ENCODE measurements around the gene RESP18.
"Not testable (repeated sequence)": the region's sequence is repeated elsewhere in the genome, so short reads cannot be mapped to it uniquely, and the experiment has no call there.

Gene RESP18

GRCh38 chr2:219291394-219291793, 41.1 kb downstream of the RESP18 start:
- no peak for DNase-seq

GRCh38 chr2:219290381-219291171, 42.0 kb downstream of the RESP18 start:
- DNase-seq = no peak

GRCh38 chr2:219289537-219290361, 42.8 kb downstream of the RESP18 start:
- DNase-seq = peak; percentile 31 to 47 (median 46)

GRCh38 chr2:219289195-219289536, 43.4 kb downstream of the RESP18 start:
- no peak for DNase-seq

- DNase-seq = no peak
Observed at GRCh38 chr2:219287580-219288265, 44.8 kb downstream of the RESP18 start.

- not testable (repeated sequence) for DNase-seq
Observed at GRCh38 chr2:219287116-219287440, 45.5 kb downstream of the RESP18 start.

GRCh38 chr2:219286436-219287115, 46.0 kb downstream of the RESP18 start:
- no peak for DNase-seq

- no peak for DNase-seq
Observed at GRCh38 chr2:219285894-219286425, 46.6 kb downstream of the RESP18 start.

GRCh38 chr2:219285373-219285735, 47.2 kb downstream of the RESP18 start:
- no peak for DNase-seq

GRCh38 chr2:219284501-219285372, 47.8 kb downstream of the RESP18 start:
- no peak for DNase-seq

GRCh38 chr2:219282943-219283581, 49.5 kb downstream of the RESP18 start:
- DNase-seq = no peak

GRCh38 chr2:219282375-219282774, 50.2 kb downstream of the RESP18 start:
- no peak for DNase-seq

- no peak for DNase-seq
Observed at GRCh38 chr2:219281588-219281987, 51.0 kb downstream of the RESP18 start.

GRCh38 chr2:219280651-219281050, 51.9 kb downstream of the RESP18 start:
- DNase-seq = no peak

- DNase-seq = no peak
Observed at GRCh38 chr2:219279916-219280516, 52.5 kb downstream of the RESP18 start.

GRCh38 chr2:219279151-219279915, 53.2 kb downstream of the RESP18 start, which contains the start of gene DNAJB2:
Gene DNAJB2, plus strand, starts transcription at chr2:219279366. Its CDS starts 468 bp downstream, at chr2:219279834.
- DNase-seq = peak; percentile 100

GRCh38 chr2:219278655-219279150, 53.8 kb downstream of the RESP18 start:
- no peak for DNase-seq

- DNase-seq = peak; percentile 71 to 77 (median 76)
Observed at GRCh38 chr2:219277703-219278654, 54.6 kb downstream of the RESP18 start.

All from suppressor macrophage treated with lipopolysaccharide for 1 hour (primary cell).